IPS DF 6.9 (cell line): ENCODE measurements around the gene KIF26A.

Experiments used
- DNase-seq: peaks from one replicate; pipeline ENCODE4 v3.0.0-alpha.2; 2013; ENCODE audit warnings: low read depth, low spot score
- H3K27ac ChIP-seq: one replicate; pipeline ENCODE4 v1.5.1; 2013; ENCODE audit warnings: low read length, control low read depth
- H3K27me3 ChIP-seq: 2 replicates; pipeline ENCODE4 v1.6.1; 2013; ENCODE audit warnings: mild to moderate bottlenecking, low read length; ENCODE audit not compliant: control insufficient read depth, insufficient read depth
- H3K36me3 ChIP-seq: 2 replicates; pipeline ENCODE4 v1.6.1; 2013; ENCODE audit warnings: low read length; ENCODE audit not compliant: control insufficient read depth, insufficient read depth
- H3K4me1 ChIP-seq: 2 replicates; pipeline ENCODE4 v1.6.1; 2013; ENCODE audit warnings: low read length; ENCODE audit not compliant: control insufficient read depth, insufficient read depth
- H3K4me3 ChIP-seq: 2 replicates; pipeline ENCODE4 v1.5.1; 2013; ENCODE audit warnings: mild to moderate bottlenecking, low read length
- H3K9me3 ChIP-seq: 2 replicates; pipeline ENCODE4 v1.6.1; 2013; ENCODE audit warnings: low read length, inconsistent platforms; ENCODE audit not compliant: control insufficient read depth, insufficient read depth
- WGBS: extraction: QIAGEN DNeasy Blood & Tissue Kit; methylation state at CpG from one replicate; pipeline ENCODE4 v1.1.7; 2013; ENCODE audit warnings: mixed read lengths, missing lambda C conversion rate; ENCODE audit not compliant: insufficient read length, insufficient coverage; 5-methylcytosine and 5-hydroxymethylcytosine counted together

Gene KIF26A

DNA sequence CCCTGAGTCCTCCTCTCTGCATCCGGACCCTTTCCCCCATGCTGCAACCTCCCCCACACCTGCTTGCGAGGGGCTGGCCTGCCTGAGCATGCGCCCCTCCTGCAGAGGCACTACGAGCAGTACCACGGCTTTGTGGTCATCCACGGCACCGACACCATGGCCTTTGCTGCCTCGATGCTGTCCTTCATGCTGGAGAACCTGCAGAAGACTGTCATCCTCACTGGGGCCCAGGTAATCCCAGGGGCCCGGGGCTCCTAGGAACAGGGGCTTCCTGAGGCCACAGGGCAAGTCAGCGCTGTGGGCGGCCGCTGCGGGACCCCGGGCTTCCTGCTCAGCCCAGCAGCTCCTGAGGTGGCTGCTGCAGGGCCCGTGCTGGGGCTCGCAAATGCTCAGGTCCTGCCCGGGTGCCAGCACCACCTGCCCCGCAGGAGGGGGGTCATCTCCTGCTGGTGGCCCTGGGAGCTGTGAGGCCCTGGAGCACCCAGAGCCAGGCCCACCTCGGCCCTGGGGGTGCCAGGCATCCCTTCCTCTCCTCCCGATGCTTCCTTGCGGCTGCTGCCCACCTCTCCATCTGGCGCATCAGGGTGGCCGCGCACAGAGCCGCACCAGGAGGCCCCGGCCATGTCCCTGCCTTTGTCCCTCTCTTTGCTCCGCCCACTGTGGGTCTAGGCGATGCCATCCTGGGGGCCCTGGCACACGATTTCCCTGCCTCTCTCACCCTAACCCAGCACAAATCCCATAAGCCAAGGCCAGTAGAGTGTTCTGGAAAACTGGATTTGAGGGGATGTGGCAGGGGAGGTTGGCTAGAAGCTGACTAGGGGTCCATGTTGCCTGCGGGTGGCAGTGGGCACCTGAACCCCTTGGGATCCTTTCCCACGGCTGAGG, 42.7 kb upstream of the KIF26A start:
- WGBS: no CpG with 5 or more reads among the region's 31 CpGs
- H3K36me3 ChIP-seq: no peaks in the 10 kb centered on the region
- H3K9me3 ChIP-seq: no peaks in the 10 kb centered on the region
- H3K27ac ChIP-seq: no peak overlapping the region
- no peak for DNase-seq
- peaks cover 1% of the 10 kb centered on the region; the same call in 1 of the 2 replicates for H3K4me1 ChIP-seq
- no peaks in the 10 kb centered on the region for H3K27me3 ChIP-seq
- H3K4me3 ChIP-seq: no peak overlapping the region

DNA sequence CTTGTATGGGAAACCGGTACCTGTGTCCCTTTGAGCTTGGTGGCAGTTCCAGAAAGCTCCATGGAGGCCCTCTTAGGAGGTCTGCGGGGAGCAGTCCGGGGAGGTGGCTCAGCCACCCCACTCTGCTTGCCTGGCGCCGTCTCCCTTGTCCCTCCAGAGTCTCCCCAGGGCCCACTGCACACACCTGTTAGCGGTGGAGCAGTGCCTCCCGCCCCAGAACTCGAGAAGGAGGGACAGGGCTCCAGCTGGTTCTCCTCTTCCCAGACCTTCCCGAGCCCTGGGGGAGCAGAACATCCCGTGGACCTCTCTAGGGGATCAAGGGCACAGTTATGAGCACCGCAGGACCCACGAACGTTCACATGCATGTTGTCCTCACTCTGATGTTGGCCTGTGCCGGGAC, 42.1 kb upstream of the KIF26A start:
- Histone ChIP-seq H3K36me3 (no peaks in the 10 kb centered on the region), H3K4me1 (peaks cover 1% of the 10 kb centered on the region; the same call in 1 of the 2 replicates), H3K27me3 (no peaks in the 10 kb centered on the region), H3K4me3 (no peak overlapping the region), H3K9me3 (no peaks in the 10 kb centered on the region), H3K27ac (no peak overlapping the region)
- WGBS: no CpG with 5 or more reads among the region's 14 CpGs
- no peak for DNase-seq

DNA sequence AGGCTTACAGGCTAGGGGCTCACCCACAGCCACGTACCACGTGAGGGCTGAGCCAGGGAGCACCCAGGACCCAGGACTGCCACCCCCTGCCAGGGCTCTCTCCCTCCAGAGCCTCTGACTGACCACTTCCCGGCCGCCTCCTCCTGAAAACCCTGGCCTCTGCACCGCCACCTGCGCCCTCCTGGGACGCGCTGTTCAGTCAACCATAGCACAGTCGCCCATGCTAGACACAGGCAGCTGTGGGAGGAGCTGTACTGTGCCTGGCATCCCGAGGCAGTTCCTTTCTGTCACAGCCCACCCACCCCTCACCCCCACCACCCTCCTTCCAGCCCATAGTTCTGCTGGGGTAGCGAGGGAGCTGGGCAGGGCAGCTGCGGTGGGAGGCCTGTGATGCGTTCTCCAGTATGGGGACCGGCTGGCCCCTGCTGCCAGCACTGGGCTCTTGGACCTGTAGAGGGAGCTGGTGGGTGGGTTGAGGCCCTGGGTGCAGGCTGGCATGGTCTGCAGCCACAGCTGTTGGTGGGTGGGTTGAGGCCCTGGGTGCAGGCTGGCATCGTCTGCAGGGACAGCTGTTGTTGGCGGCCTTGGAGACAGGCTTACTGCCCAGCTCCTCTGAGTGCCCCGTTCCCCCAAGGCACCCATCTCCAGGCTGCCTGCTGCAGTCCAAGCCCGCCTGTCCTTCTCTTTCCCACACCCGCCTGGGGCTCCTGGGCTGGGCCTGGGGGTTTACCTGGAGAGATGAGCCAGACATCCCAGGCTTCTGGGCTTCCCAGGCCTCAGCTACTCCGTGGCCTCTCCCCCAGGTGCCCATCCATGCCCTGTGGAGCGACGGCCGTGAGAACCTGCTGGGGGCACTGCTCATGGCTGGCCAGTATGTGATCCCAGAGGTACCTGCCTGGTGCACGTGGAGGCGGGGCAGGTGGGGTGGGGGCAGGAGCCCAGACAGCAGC, 41.4 kb upstream of the KIF26A start:
- no peaks in the 10 kb centered on the region for H3K36me3 ChIP-seq
- peaks cover 1% of the 10 kb centered on the region; the same call in 1 of the 2 replicates for H3K4me1 ChIP-seq
- no peak for DNase-seq
- no peak overlapping the region for H3K27ac ChIP-seq
- H3K27me3 ChIP-seq: no peaks in the 10 kb centered on the region
- H3K9me3 ChIP-seq: no peaks in the 10 kb centered on the region
- WGBS: no CpG with 5 or more reads among the region's 25 CpGs
- no peak overlapping the region for H3K4me3 ChIP-seq

DNA sequence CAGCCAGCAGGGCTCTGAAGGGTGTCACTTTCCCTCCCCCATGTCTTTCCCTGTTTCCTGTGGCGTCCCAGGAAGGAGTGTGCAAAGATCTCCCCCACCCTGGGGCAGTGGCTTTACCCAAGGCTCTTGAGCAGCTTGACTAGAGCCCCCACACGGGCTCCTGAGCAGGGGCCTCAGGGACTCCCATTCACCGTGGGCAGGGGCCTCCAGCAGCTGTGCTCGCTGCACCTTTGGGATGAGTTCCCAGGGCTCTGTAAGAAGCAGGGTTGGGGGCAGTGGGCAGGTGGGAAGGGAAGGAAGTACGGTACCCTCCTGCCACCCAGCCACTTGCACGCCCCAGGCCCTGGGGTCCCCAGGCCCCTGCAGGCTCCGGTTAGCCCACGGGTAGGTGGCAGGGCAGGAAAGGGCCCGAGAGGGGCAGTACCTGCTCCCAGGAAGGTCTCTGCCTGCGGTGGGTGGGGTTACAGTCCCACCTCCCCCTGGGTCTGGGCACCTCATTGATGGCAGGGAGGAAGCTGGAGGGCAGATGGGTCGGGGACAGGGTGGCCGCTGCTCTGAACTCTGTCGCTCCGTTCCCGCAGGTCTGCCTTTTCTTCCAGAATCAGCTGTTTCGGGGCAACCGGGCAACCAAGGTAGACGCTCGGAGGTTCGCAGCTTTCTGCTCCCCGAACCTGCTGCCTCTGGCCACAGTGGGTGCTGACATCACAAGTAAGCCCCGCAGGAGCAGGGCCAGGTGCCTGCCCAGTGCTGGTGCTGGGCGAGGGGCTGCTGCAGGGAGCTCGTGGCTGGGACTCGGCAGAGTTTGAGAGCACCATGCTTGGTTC, 39.9 kb upstream of the KIF26A start:
- DNase-seq: no peak
- Histone ChIP-seq H3K9me3 (no peaks in the 10 kb centered on the region), H3K4me3 (no peak overlapping the region), H3K27ac (no peak overlapping the region), H3K36me3 (no peaks in the 10 kb centered on the region), H3K27me3 (no peaks in the 10 kb centered on the region), H3K4me1 (peaks cover 1% of the 10 kb centered on the region; the same call in 1 of the 2 replicates)
- WGBS: no CpG with 5 or more reads among the region's 25 CpGs

DNA sequence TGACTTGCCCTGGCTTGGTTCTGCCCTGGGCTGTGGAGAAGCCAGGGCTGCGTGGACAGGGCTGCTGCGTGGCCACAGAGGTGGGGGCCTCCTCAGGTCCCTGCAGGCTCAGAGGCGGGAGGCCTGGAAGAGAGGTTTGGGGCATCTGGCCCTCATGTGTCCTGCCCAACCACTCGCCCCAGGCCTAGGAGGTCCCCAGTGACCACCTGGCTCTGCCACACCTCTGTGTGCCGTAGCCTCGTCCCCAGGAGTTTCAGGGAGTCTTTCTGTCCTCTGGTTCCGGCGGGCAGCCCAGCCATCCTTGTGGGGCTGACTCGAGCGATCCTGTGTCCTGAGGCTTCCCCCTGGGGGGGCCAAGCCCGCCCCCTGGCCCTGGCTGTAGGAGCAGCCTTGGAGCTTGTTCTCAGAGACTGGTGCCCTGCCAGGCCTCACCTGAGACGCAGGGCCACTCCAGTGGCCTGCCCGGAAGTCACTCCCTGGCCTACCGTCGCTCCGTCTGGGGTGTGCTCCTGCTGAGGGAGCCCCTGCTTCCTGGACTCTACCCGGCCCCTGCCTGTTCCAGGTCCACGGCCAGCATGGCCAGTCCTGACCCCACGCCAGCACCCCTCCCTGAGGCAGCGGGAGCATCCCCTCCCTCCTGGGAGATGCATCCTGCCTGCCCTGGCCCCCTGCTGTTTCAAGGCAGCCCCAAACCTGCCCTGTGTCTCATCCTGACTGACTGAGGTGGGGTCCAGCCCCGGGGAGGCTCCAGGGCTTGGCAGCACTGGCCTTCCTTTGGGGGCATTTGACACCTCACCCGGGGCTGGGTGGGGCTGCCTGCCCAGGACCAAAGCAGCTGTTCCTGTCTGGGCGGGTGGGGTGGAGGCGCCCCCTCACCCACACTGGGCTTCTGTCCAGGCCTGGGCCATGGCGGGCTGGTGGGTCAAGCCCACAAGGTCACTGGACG, 39.0 kb upstream of the KIF26A start:
- Histone ChIP-seq H3K4me3 (no peak overlapping the region), H3K9me3 (no peaks in the 10 kb centered on the region), H3K27ac (no peak overlapping the region), H3K27me3 (no peaks in the 10 kb centered on the region), H3K36me3 (no peaks in the 10 kb centered on the region), H3K4me1 (peaks cover 1% of the 10 kb centered on the region; the same call in 1 of the 2 replicates)
- no CpG with 5 or more reads among the region's 26 CpGs for WGBS
- no peak for DNase-seq

DNA sequence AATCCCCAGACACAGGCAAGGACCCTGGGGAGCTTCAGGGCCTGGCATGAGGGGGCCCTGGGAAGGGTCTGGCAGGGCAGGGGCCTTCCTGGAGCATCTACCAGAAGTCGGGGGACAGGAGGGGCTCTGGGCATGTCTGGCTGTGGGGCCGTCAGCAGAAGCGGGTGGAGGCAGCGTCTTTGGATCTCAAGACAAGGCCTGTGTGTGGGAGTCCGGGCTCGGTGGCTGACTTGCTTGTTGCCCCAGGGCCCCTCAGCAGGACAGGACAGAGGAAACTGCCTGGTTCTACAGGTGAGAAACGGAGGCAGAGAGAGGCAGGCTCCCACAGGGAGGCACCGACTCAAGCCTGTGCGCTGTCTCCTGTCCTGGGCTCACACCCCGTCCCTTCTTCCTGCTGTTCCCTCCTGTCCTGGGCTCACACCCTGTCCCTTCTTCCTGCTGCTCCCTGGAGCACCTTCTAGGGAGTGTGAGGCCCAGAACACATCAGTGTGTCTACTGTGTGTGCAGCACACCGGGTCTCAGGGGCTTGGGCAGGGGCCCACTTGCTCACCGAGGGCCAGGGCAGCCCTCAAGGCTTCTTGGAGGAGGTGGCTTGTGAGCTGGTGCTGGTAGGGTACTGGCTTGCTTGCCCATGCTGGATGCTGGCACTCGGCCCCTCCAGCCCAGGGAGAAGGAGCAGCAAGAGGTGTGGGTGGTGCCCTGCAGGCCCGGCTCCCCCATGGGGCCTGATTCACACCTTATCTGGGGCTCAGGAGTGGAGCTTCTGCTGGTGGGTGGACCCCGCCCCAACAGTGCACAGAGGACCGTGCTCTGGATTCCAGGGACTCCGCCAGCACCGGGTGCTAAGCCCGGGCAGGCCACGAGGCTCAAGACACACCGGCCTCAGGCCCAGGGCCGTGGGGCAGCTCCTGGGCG, 38.0 kb upstream of the KIF26A start:
- no peaks in the 10 kb centered on the region for H3K36me3 ChIP-seq
- no peaks in the 10 kb centered on the region for H3K9me3 ChIP-seq
- no peaks in the 10 kb centered on the region for H3K4me1 ChIP-seq
- H3K27me3 ChIP-seq: no peaks in the 10 kb centered on the region
- DNase-seq: no peak
- WGBS: no CpG with 5 or more reads among the region's 23 CpGs
- no peak overlapping the region for H3K4me3 ChIP-seq
- H3K27ac ChIP-seq: no peak overlapping the region

DNA sequence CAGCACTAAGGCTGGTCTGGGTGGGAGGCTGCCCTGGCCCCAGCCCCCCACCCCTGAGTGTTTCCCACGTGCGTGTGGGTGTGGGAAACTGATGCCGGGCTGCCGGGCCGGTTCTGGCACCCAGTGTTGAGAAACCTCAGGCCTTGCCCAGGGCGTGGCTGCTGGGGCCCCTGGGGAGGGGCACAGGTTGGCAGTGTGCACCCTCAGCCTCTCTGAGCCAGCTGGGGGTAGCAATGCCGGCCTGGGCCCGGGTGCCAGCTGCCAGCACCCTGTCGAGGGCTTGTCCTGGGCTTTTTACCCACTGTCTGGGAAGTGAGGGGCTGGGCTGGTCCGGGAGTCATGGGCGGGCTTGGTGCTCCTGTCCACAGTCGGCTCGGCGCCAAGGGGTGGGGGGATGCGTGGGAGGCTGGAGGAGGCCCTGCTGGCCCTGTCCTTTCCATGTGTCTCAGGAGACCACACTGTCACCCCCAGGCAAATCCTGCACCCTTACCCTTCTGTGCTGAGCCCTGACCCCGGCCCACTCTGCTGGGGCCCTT, 37.2 kb upstream of the KIF26A start:
- Histone ChIP-seq H3K27ac (no peak overlapping the region), H3K9me3 (no peaks in the 10 kb centered on the region), H3K36me3 (no peaks in the 10 kb centered on the region), H3K4me3 (no peak overlapping the region), H3K4me1 (no peaks in the 10 kb centered on the region), H3K27me3 (no peaks in the 10 kb centered on the region)
- DNase-seq: no peak
- no CpG with 5 or more reads among the region's 16 CpGs for WGBS

DNA sequence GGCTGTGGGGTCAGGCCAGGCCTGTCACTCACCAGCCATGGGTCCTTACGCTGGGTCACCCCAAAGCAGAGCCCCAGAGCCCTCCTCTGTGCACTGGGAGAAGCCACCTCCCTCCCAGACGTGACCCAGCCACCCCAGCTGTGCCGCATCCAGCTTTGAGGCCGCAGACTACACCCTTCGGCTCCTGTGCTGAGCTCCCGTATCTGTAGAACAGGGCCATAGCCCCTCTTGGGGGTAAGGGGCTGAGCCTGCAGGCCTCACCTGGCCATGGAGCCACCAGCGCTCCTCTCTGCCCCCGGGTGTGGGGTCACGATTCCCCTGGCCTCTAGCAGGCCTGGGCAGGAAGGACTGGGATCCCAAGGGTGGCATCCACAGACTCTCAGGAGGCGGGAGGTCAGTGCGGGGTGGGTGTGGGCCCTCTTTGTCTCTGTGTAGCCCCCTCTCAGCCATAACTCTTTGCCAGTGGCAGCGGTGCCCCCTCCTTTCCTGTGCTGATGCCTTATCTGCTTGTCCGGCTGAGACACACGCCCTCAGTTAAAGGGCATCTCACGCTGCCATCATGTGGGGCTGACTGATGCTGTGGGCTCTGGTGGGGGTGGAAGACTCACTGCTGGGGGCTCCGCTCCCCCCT, 36.6 kb upstream of the KIF26A start:
- Histone ChIP-seq H3K4me1 (no peaks in the 10 kb centered on the region), H3K27me3 (no peaks in the 10 kb centered on the region), H3K9me3 (no peaks in the 10 kb centered on the region), H3K36me3 (no peaks in the 10 kb centered on the region), H3K4me3 (no peak overlapping the region), H3K27ac (no peak overlapping the region)
- no CpG with 5 or more reads among the region's 16 CpGs for WGBS
- DNase-seq: no peak
